Neural cell (in vitro differentiated cells): ENCODE results near the gene SLC25A46. TPM values are rescaled to one million over a fixed set of nuclear protein-coding genes. Genes with fewer than 3 reads are reported as not detected.

Experiments
- H2AFZ ChIP-seq: fragments of 200-600, 300-800 bp; sonication (generic), shearing (Covaris generic); 2 replicates; pipeline ENCODE4 v1.6.0; 2014; ENCODE audit warnings: low read depth, mild to moderate bottlenecking, antibody characterized with exemption, low read length, moderate library complexity
- H3F3A ChIP-seq: fragments of 200-600 bp; shearing (Covaris generic); 2 replicates; pipeline ENCODE4 v1.6.1; 2016; ENCODE audit warnings: mild to moderate bottlenecking, moderate library complexity, mixed read lengths, antibody characterized with exemption, low read length; ENCODE audit not compliant: insufficient read depth, poor library complexity, severe bottlenecking
- H3K27ac ChIP-seq: fragments of 200-600, 300-800 bp; sonication (generic), shearing (Covaris generic); 2 replicates; pipeline ENCODE4 v1.5.1; 2014; ENCODE audit warnings: mild to moderate bottlenecking, low read length, moderate library complexity
- H3K27me3 ChIP-seq: fragments of 300-800, 200-600 bp; sonication (generic), shearing (Covaris generic); 2 replicates; pipeline ENCODE4 v1.6.0; 2014; ENCODE audit warnings: mild to moderate bottlenecking, low read depth, low read length, moderate library complexity; ENCODE audit not compliant: insufficient read depth
- H3K36me3 ChIP-seq: fragments of 300-800, 200-600 bp; sonication (generic), shearing (Covaris generic); 2 replicates; pipeline ENCODE4 v1.5.1; 2014; ENCODE audit warnings: mild to moderate bottlenecking, antibody characterized with exemption, low read length, moderate library complexity; ENCODE audit not compliant: insufficient read depth
- H3K4me2 ChIP-seq: fragments of 300-800, 200-600 bp; sonication (generic), shearing (Covaris generic); 2 replicates; pipeline ENCODE4 v1.6.0; 2014; ENCODE audit warnings: mild to moderate bottlenecking, low read length
- H3K4me3 ChIP-seq: fragments of 300-800, 200-600 bp; sonication (generic), shearing (Covaris generic); 2 replicates; pipeline ENCODE4 v1.5.1; 2014; ENCODE audit warnings: mild to moderate bottlenecking, low read length, moderate library complexity
- H3K79me2 ChIP-seq: fragments of 200-600 bp; shearing (Covaris generic); replicated peaks from 2 replicates; pipeline ENCODE4 v1.6.0; 2014; ENCODE audit warnings: mild to moderate bottlenecking, low read length, moderate library complexity; ENCODE audit not compliant: insufficient read depth
- H3K9ac ChIP-seq: fragments of 300-800, 200-600 bp; sonication (generic), shearing (Covaris generic); 2 replicates; pipeline ENCODE4 v1.6.1; 2016; ENCODE audit warnings: mild to moderate bottlenecking, low read length, mixed read lengths
- H3K9me2 ChIP-seq: fragments of 200-600 bp; shearing (Covaris generic); 2 replicates; pipeline ENCODE4 v1.6.1; 2016; ENCODE audit warnings: mild to moderate bottlenecking, low read length, mixed read lengths; ENCODE audit not compliant: insufficient read depth
- H3K9me3 ChIP-seq: fragments of 200-600, 300-800 bp; sonication (generic), shearing (Covaris generic); 2 replicates; pipeline ENCODE4 v1.6.1; 2016; ENCODE audit warnings: mild to moderate bottlenecking, mixed run types, low read length, moderate library complexity, mixed read lengths
- H4K20me1 ChIP-seq: fragments of 200-600 bp; shearing (Covaris generic); 2 replicates; pipeline ENCODE4 v1.6.1; 2016; ENCODE audit warnings: mild to moderate bottlenecking, mixed run types; ENCODE audit not compliant: insufficient read depth
- EP300 ChIP-seq: fragments of 450-650 bp; conservative IDR thresholded peaks from 2 replicates; pipeline ENCODE4 v1.6.1; 2014; ENCODE audit warnings: antibody characterized with exemption, mild to moderate bottlenecking, moderate library complexity; ENCODE audit not compliant: poor library complexity, severe bottlenecking
- TAF1 ChIP-seq: IDR thresholded peaks from 2 replicates; pipeline ENCODE4 v1.6.1; 2012; ENCODE audit warnings: low read depth
- polyA plus RNA-seq: library from polyadenylated mRNA; depleted of rRNA; stranded (reverse); fragments of >200 nt; gene quantifications from 2 replicates; pipeline ENCODE4 v1.2.3, GENCODE V29; 2014
- TF ChIP-seq, protein P1 (sequence below): IDR thresholded peaks from 2 replicates; pipeline ENCODE4 v1.6.1; 2012; ENCODE audit warnings: borderline replicate concordance

SLC25A46 gene
- polyA plus RNA-seq, 1 donor from 2014 or later = 118 TPM

GRCh38 chr5:110809006-110809405 is 70.2 kb downstream of the SLC25A46 start:
- H3K9me2 ChIP-seq = no peaks in the 10 kb centered on the region
- no peak overlapping the region for H3K9ac ChIP-seq
- H4K20me1 ChIP-seq = no peaks in the 10 kb centered on the region
- H3K9me3 ChIP-seq = no peaks in the 10 kb centered on the region
- TF ChIP-seq, protein P1, sequence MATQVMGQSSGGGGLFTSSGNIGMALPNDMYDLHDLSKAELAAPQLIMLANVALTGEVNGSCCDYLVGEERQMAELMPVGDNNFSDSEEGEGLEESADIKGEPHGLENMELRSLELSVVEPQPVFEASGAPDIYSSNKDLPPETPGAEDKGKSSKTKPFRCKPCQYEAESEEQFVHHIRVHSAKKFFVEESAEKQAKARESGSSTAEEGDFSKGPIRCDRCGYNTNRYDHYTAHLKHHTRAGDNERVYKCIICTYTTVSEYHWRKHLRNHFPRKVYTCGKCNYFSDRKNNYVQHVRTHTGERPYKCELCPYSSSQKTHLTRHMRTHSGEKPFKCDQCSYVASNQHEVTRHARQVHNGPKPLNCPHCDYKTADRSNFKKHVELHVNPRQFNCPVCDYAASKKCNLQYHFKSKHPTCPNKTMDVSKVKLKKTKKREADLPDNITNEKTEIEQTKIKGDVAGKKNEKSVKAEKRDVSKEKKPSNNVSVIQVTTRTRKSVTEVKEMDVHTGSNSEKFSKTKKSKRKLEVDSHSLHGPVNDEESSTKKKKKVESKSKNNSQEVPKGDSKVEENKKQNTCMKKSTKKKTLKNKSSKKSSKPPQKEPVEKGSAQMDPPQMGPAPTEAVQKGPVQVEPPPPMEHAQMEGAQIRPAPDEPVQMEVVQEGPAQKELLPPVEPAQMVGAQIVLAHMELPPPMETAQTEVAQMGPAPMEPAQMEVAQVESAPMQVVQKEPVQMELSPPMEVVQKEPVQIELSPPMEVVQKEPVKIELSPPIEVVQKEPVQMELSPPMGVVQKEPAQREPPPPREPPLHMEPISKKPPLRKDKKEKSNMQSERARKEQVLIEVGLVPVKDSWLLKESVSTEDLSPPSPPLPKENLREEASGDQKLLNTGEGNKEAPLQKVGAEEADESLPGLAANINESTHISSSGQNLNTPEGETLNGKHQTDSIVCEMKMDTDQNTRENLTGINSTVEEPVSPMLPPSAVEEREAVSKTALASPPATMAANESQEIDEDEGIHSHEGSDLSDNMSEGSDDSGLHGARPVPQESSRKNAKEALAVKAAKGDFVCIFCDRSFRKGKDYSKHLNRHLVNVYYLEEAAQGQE = no peak
- TF ChIP-seq TAF1 (no peak), EP300 (no peak)
- H3F3A ChIP-seq = no peaks in the 10 kb centered on the region
- no peaks in the 10 kb centered on the region for H3K36me3 ChIP-seq
- H3K4me3 ChIP-seq = no peak overlapping the region
- no peaks in the 10 kb centered on the region for H3K79me2 ChIP-seq
- no peak overlapping the region for H2AFZ ChIP-seq
- H3K27me3 ChIP-seq = no peaks in the 10 kb centered on the region
- H3K27ac ChIP-seq = no peak overlapping the region
- H3K4me2 ChIP-seq = no peak overlapping the region

Other genes with a start within 250 kb of the SLC25A46 start
- gene TMEM232, start 12.3 kb upstream of the SLC25A46 start, polyA plus RNA-seq = 7.4 and 8.9 TPM in 2 replicates